ENCODE measurements around the gene MYOZ2.

Gene MYOZ2

GRCh38 chr4:119189638-119190037, 54.0 kb downstream of the MYOZ2 start:
- intact Hi-C loops (cut with DNase I): no loop called here
- DNase-seq: no peak

GRCh38 chr4:119190354-119190753, 54.7 kb downstream of the MYOZ2 start:
- intact Hi-C loops (cut with DNase I): no loop called here
- DNase-seq: no peak

- DNase-seq: no peak
- intact Hi-C loops (cut with DNase I): no loop called here
These were observed 55.9 kb downstream of the MYOZ2 start for GRCh38 chr4:119191505-119191904.

DNA sequence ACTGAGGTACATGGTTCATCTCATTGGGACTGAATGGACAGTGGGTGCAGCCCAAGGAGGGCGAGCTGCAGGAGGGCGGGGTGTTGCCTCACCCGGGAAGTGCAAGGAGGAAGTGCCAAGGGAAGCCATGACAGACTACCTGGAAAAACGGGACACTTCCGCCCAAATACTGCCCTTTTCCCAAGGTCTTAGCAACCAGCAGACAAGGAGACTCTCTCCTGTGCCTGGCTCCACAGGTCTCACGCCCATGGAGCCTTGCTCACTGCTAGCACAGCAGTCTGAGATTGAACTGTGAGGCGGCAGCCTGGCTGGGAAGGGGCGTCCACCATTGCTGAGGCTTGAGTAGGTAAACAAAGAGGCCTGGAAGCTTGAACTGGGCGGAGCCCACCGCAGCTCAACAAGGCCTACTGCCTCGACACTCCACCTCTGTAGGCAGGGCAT, 62.2 kb downstream of the MYOZ2 start:
- intact Hi-C loops (cut with DNase I): no loop called here
- no peak for DNase-seq

- no peak for DNase-seq
- intact Hi-C loops (cut with DNase I): no loop called here
These were observed 69.3 kb downstream of the MYOZ2 start for GRCh38 chr4:119204916-119205315.

GRCh38 chr4:119205690-119206089, 70.1 kb downstream of the MYOZ2 start:
- DNase-seq: no peak
- intact Hi-C loops (cut with DNase I): no loop called here

- no peak for DNase-seq
- intact Hi-C loops (cut with DNase I): no loop called here
These were observed 70.5 kb downstream of the MYOZ2 start for GRCh38 chr4:119206178-119206577.

- intact Hi-C loops (cut with DNase I): no loop called here
- no peak for DNase-seq
These were observed 71.4 kb downstream of the MYOZ2 start for GRCh38 chr4:119207051-119207450.

DNA sequence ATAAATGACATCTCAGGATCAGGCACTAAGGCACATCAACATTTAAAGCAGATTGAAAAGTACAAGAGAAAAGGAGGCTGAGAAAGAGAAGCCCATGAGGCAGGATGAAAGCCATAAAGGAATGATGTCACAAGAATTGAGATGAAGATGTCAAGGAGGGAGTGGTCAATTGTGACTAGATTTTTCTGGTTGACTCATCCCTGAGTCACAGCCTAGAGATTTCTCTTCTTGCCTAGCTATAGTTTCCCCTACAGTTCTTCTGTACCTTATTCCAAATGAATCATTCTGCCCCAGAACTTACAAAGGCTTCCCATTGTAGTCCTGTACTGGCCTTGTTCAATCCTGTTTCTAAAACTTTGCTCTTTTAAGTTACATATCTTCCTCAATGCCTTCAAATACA, 73.4 kb downstream of the MYOZ2 start:
- DNase-seq: no peak
- intact Hi-C loops (cut with DNase I): no loop called here

- DNase-seq: no peak
- intact Hi-C loops (cut with DNase I): no loop called here
These were observed 74.0 kb downstream of the MYOZ2 start for GRCh38 chr4:119209586-119209985.

DNA sequence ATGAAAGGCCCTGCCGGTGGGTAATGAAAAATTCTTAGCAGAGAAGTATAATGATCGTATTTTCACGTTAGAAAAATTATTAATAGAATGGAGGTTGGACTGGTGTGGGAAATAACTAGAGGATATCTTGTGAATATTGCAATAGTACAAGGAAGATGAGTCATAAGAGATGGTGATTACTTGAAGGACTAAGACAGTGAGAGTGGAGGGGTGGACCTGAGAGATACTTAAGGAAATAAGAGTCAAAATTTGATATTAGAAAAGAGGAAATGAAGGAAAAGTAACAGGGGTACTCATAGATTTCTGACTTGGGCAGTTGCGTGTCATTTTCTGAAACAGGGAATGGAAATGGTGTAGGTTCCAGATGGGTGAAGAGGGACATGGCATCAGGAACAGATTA, 75.1 kb downstream of the MYOZ2 start:
- DNase-seq: no peak
- intact Hi-C loops (cut with DNase I): loop anchor here (10.0 kb wide), 1 partner anchor 166 kb away; no protein-coding TSS in a partner anchor

GRCh38 chr4:119211867-119212233, 76.2 kb downstream of the MYOZ2 start:
- intact Hi-C loops (cut with DNase I): loop anchor here (10.0 kb wide), 1 partner anchor 167 kb away; no protein-coding TSS in a partner anchor
- DNase-seq: no peak

DNA sequence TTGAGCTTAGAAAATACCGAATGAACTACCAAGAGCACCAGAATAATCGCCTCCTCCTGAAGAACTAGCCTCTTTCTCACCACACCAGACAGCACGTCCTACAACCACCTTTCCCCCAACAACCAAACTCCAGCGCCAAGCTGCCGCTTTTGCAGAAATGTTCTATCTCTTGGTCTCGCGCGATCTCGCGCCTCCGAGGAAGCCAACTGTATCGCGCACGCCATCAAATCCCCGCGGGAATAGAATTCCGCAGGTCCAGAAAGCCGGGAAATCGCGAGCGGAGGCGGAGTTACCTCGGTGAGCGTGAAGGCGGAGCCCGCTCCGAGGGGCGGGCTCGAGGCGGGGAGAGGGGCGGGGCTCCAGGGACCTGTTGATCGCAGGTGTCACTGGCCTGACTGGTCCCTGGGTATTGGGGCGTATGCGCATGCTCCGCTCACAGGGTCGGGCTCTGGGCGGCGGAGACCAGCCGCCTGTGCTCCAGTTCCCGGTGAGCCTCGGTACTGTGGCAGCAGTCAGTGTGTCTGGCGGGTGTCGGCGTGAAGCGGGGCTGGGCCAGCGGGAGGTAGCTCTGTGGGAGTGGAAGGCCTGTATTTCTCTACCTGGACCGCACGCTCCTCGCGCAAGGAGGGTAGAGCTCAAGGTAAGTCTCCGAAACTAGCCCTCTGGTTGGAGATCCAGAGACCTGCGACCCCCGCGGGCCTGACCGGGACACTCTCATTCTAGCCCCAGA, 76.8 kb downstream of the MYOZ2 start, which contains the start of gene USP53:
Gene USP53, plus strand, starts transcription at position 480 of the 730 bp plus-strand sequence. CDS start 27,047 bp downstream, outside the sequence.
- peak; percentile 82 to 99 (median 94) for DNase-seq
- intact Hi-C loops (cut with DNase I): loop anchor here (10.0 kb wide), 1 partner anchor 168 kb away; no protein-coding TSS in a partner anchor

DNA sequence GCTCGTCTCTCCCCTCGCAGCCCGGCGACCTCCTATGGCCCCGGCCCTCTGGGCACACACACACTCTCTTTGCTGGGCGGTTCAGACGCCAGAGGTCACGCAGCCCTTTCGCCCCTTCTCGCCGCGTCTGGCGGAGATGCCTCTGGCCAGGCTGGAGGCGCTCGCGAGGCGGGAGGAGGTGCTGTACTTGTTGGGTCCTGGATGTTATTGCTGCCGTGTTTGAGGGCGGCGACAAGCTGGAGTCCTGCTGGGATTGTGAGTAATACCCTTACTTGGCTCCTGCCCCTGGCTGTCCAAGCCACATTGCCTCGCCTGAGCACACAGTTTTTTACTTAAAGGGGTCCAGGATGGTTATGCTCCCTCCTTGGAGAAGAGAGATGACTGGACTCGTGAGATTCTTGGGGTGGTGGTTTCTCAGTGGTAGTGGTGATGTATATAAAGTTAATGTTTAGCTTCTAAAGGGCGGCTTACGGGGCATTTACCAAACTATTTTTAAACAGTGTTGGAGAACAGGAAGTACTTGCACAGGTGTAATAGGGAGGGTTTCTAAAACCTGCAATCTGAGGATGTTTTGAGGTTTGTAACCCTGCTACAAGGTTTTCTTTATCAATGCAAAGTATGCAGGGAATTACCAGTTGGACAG, 77.5 kb downstream of the MYOZ2 start:
- DNase-seq: peak; percentile 46 to 97 (median 72)
- intact Hi-C loops (cut with DNase I): loop anchor here (10.0 kb wide), 1 partner anchor 168 kb away; no protein-coding TSS in a partner anchor

DNA sequence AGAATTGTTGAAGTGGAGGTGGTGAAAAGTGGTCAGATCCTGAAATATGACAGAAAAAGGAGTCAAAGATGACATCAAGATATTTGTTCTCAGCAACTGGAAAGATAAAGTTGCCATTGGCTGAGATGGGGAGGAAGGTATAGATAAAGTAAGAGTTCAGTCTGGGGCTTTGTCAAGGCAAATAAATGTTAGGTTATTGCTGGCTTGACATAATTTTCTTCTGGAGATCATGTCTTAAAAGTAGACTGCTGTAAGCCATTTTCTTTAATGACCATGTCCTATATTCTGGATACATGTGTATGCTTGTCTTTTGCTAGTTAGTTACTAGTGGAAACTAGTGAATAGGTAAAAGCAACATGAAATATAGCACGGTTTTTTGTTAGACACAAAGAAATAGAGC, 82.5 kb downstream of the MYOZ2 start:
- DNase-seq: no peak
- intact Hi-C loops (cut with DNase I): loop anchor here (10.0 kb wide), 1 partner anchor 173 kb away; no protein-coding TSS in a partner anchor

- no peak for DNase-seq
- intact Hi-C loops (cut with DNase I): no loop called here
These were observed 85.8 kb downstream of the MYOZ2 start for GRCh38 chr4:119221412-119221811.

- DNase-seq: no peak
- intact Hi-C loops (cut with DNase I): no loop called here
These were observed 92.1 kb downstream of the MYOZ2 start for GRCh38 chr4:119227690-119228089.

DNA sequence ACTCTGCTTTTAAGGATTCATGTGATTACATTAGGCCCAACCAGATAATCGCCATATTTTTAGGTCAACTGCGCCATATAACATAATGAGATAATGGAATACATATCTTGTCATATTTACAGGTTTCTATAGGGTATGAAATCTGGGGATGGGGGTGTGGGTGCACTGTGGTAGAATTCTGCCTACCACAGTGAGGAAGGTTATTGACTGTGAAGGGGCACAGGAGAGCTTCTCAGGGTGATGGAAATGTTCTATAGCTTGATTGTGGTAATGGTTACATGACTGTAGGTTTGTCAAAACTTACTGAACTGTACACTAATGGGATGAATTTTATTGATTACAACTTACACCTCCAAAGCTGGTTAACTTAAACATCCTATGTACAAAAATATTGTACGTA, 92.8 kb downstream of the MYOZ2 start:
- no peak for DNase-seq
- intact Hi-C loops (cut with DNase I): no loop called here

GRCh38 chr4:119229908-119230687, 94.5 kb downstream of the MYOZ2 start:
- intact Hi-C loops (cut with DNase I): no loop called here
- no peak for DNase-seq

GRCh38 chr4:119231491-119231890, 95.9 kb downstream of the MYOZ2 start:
- DNase-seq: no peak
- intact Hi-C loops (cut with DNase I): no loop called here

DNA sequence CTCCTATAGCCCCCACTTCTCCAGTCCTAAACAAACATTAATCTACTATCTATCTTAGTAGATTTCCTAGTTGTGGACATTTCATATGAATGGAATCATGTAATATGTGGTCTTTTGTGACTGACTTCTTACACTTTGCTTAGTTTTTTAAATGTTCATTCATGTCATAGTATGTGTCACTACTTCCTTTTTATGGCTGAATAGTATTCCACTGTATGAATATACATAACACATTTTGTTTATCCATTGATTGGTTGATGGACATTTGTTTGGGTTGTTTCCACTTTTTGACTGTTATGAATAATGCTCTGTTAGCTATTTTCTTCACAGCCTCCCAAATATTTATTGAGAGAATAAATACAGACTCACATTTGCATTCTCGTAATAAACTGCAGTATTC, 96.7 kb downstream of the MYOZ2 start:
- intact Hi-C loops (cut with DNase I): no loop called here
- no peak for DNase-seq
